ENCODE measurements around the gene CHL1. TPM values are rescaled to one million over a fixed set of nuclear protein-coding genes. Genes with fewer than 3 reads are reported as not detected.

Gene CHL1
- total and polyA plus RNA-seq, 2 of the 8 experiments (the other 6 are each of a cell fraction or from before 2014, with no cell fraction given): 0.05 to 0.99 TPM

DNA sequence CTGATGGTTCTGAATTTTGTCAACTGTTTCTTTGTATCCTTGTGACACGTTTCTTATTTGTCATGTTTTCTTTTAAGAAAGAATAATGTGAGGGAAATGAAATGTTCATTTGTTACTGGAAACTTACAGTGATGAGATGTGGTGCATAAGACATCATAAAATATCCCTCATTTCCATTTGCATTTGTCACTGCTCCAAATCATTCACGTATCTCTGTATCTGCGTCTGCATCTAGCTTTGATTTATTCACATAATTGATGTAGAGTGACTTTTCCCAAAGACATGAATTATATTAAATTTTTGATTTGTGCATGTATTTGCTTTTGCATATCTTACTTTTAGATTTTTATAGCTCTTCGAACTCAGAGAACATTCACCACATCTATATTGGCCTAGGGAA lies 66.8 kb downstream of the CHL1 start:
- no peaks in the 10 kb centered on the region for H3K4me1 ChIP-seq (replicated peaks in 1 of 4; ENCODE audit: control insufficient read depth in 3 of 4, insufficient read depth in 4 of 4, low read length in 3 of 4)
- no peak overlapping the region for H3K27ac ChIP-seq (ENCODE audit: low read depth, low read length)
- H3K56ac ChIP-seq (replicated peaks; ENCODE audit: insufficient read length, low read depth, low read length): no peak overlapping the region
- peaks cover 0 to 1% of the 10 kb centered on the region in 2 experiments for H4K20me1 ChIP-seq (replicated peaks in 1 of 2; ENCODE audit: control insufficient read depth in 1 of 2, insufficient read depth in 2 of 2, low read length in 2 of 2)
- no peak overlapping the region for H2BK20ac ChIP-seq (ENCODE audit: low read length)
- no peak overlapping the region for H4K8ac ChIP-seq (ENCODE audit: extremely low read depth, insufficient read depth, low read length)
- no peak overlapping the region for H3K14ac ChIP-seq (ENCODE audit: insufficient read length)
- H3K4ac ChIP-seq (replicated peaks; ENCODE audit: insufficient read length, low read depth, low read length): no peak overlapping the region
- DNase-seq (ENCODE audit: low read depth in 1 of 2, low spot score in 2 of 2): no peak
- ChIA-PET POLR2A (ENCODE audit: partially characterized antibody) (no interaction called here), CTCF (ENCODE audit: partially characterized antibody) (no interaction called here)
- H3K18ac ChIP-seq (ENCODE audit: extremely low read depth, low read length): no peak overlapping the region
- H2AFZ ChIP-seq (ENCODE audit: low read length): no peak overlapping the region
- H2BK5ac ChIP-seq (ENCODE audit: low read depth, low read length): no peak overlapping the region
- H3K79me1 ChIP-seq (ENCODE audit: low read depth, low read length): no peaks in the 10 kb centered on the region
- WGBS, 2 experiments (ENCODE audit: extremely low coverage in 1 of 2, insufficient coverage in 1 of 2, insufficient read length in 1 of 2, insufficient replicate concordance in 2 of 2, low coverage in 1 of 2, low lambda C conversion rate in 2 of 2, missing lambda C conversion rate in 1 of 2): 96% methylated on average over 4 of the region's 4 CpGs; no CpG with 5 or more reads in 1 of the 2 experiments
- H2BK15ac ChIP-seq (ENCODE audit: low read length): no peak overlapping the region
- no peaks in the 10 kb centered on the region for H3K9me3 ChIP-seq (ENCODE audit: insufficient read depth in 2 of 2, low read depth in 1 of 2, low read length in 1 of 2)
- H2BK12ac ChIP-seq (ENCODE audit: low read depth, low read length): no peak overlapping the region
- no peak overlapping the region for H2BK120ac ChIP-seq (replicated peaks; ENCODE audit: low read depth, low read length)
- H4K5ac ChIP-seq (ENCODE audit: insufficient read length, low read depth, low read length): no peak overlapping the region
- no peak overlapping the region for H4K91ac ChIP-seq (replicated peaks; ENCODE audit: insufficient read length, low read length)
- no peaks in the 10 kb centered on the region for H3K27me3 ChIP-seq (replicated peaks in 1 of 4; ENCODE audit: control insufficient read depth in 3 of 4, extremely low read depth in 1 of 4, insufficient read depth in 3 of 4, low read length in 3 of 4)
- no peaks in the 10 kb centered on the region for H3K79me2 ChIP-seq (ENCODE audit: control insufficient read depth in 1 of 2, insufficient read depth in 2 of 2, low read length in 2 of 2)
- no peak overlapping the region for H2AK5ac ChIP-seq (ENCODE audit: low read depth, low read length)
- H3K23me2 ChIP-seq (ENCODE audit: low read depth, low read length): no peaks in the 10 kb centered on the region
- no peak for TF ChIP-seq BCL11A (IDR thresholded peaks at IDR 0.05; ENCODE audit: low read depth in 2 of 2, low read length in 2 of 2)
- FAIRE-seq: no peak
- H3K23ac ChIP-seq (ENCODE audit: insufficient read length): no peak overlapping the region
- H3K36me3 ChIP-seq (ENCODE audit: control insufficient read depth in 2 of 4, insufficient read depth in 4 of 4, low read length in 3 of 4): no peaks in the 10 kb centered on the region
- H3K4me2 ChIP-seq (ENCODE audit: insufficient read depth in 1 of 2, low read depth in 2 of 2, low read length in 2 of 2): no peak overlapping the region
- H3K9ac ChIP-seq (replicated peaks in 1 of 4; ENCODE audit: extremely low read depth in 1 of 4, low read depth in 3 of 4, low read length in 3 of 4): no peak overlapping the region
- H3K4me3 ChIP-seq (ENCODE audit: extremely low read depth in 1 of 4, insufficient read depth in 2 of 4, low read depth in 3 of 4, low read length in 4 of 4): no peak overlapping the region
